Heart right ventricle (tissue), 16 donors: ENCODE results near the gene CMBL. TPM values are rescaled to one million over a fixed set of nuclear protein-coding genes. Genes with fewer than 3 reads are reported as not detected.
A peak's percentile ranks its signal among the peaks of the same experiment; 100 is the strongest.

Experiments used
- ATAC-seq, 8 donors: fragments of 200-7000 bp; cut with Tn5 transposase; one replicate each; pipeline ENCODE4 v1.9.1; 2020; ENCODE audit warnings: mild to moderate bottlenecking in 8 of 8, moderate library complexity in 8 of 8, moderate number of reproducible peaks in 1 of 8
- DNase-seq, 2 donors: peaks; one replicate each; pipeline ENCODE4 v3.0.0-alpha.2; 2020
- H3K27ac ChIP-seq, 10 donors: fragments of 200-600 bp; sonication (generic) in 2 of 10; one replicate each; pipeline versions ENCODE4 v1.5.0 to v1.8.0; 2020 to 2022; ENCODE audit warnings: mild to moderate bottlenecking in 3 of 10
- H3K27me3 ChIP-seq, 7 donors: fragments of 200-600 bp; one replicate each; pipeline ENCODE4 v1.8.0; 2021 to 2022; ENCODE audit warnings: mild to moderate bottlenecking in 2 of 7
- H3K36me3 ChIP-seq, 9 donors: fragments of 200-600 bp; sonication (generic) in 1 of 9; one replicate each; pipeline versions ENCODE4 v1.5.0 to v1.8.0; 2020 to 2022; ENCODE audit warnings: mild to moderate bottlenecking in 2 of 9
- H3K4me1 ChIP-seq, 9 donors: fragments of 200-600 bp; sonication (generic) in 1 of 9; one replicate each; pipeline versions ENCODE4 v1.5.0 to v1.8.0; 2020 to 2022; ENCODE audit warnings: mild to moderate bottlenecking in 4 of 9
- H3K4me3 ChIP-seq, 10 donors: fragments of 200-600 bp; sonication (generic) in 2 of 10; one replicate each; pipeline versions ENCODE4 v1.5.0 to v1.8.0; 2020 to 2022; ENCODE audit warnings: mild to moderate bottlenecking in 7 of 10, moderate library complexity in 2 of 10
- H3K9me3 ChIP-seq, 11 donors: fragments of 200-600 bp in 10 of 11; sonication (generic) in 2 of 11; one replicate each; pipeline versions ENCODE4 v1.5.0 to v1.8.0; 2013 to 2022; ENCODE audit warnings: mild to moderate bottlenecking in 2 of 11, control low read depth in 1 of 11, moderate library complexity in 1 of 11
- CTCF ChIP-seq, 9 donors: fragments of 200-600 bp; sonication (generic) in 2 of 9; IDR thresholded peaks; one replicate each; pipeline versions ENCODE4 v1.5.0 to v1.8.0; 2021 to 2022; ENCODE audit warnings: antibody characterized with exemption in 9 of 9, mild to moderate bottlenecking in 5 of 9, moderate library complexity in 1 of 9
- WGBS, 2 donors: extraction: QIAGEN DNeasy Blood & Tissue Kit; methylation state at CpG; one replicate each; pipeline ENCODE4 v1.1.7; 2013; ENCODE audit warnings: inconsistent platforms in 1 of 2; 5-methylcytosine and 5-hydroxymethylcytosine counted together
- intact Hi-C, 10 donors: fragments of 100-400 bp; cut with DNase I; formaldehyde crosslinking; loops; one replicate each; pipeline versions ENCODE4 v1.11.1 to v1.14.2; 2022
- polyA plus RNA-seq, 2 donors: library from polyadenylated mRNA; stranded (reverse); fragments of 200-250 nt; gene quantifications; one replicate each; pipeline ENCODE4 v1.2.3, GENCODE V29; 2013
- total RNA-seq, 10 donors: library from RNA; stranded (reverse); fragmentation: NEBNext Ultra II Directional in 3 of 10; extraction: Animal tissue kit (Norgen Biotek cat#: 25700) in 3 of 10; gene quantifications; one replicate each; pipeline versions ENCODE4 v1.2.1 to v1.2.4, GENCODE V29; 2021 to 2023
- donor health status: Arrhythmogenic right ventricular cardiomyopathy.
- donor health status: ischemic (EF 13 %, LVEDD 7.1; RV severe dilation, severe dysfunction).
- donor health status: healthy with polysubstance abuse.
- donor health status: DM: no; HTN: yes; CAD: no.
- donor health status: DM: no; HTN: no; CAD: no.
- donor health status: ischemic (EF 25% LVEDD 6.9; RV normal size, moderate dysfunction).
- donor health status: ischemic (EF 25% LVEDD 5.7; RV mildly dilated, moderate dysfunction).
- donor health status: healthy.
- donor health status: DM: yes; HTN: yes; CAD: no.
- donor health status: Ischemic cardiomyopathy.
- donor health status: ischemic (EF 35%, LVEDD 5.7; RV mildly dilated, moderate dysfunction).
- donor health status: nonischemic (EF 11% LVEDD 7.7; RV severe dilation, severe dysfunction).
- donor health status: DM: yes; HTN: yes; CAD: no.
- donor health status: PGD.
- donor health status: ischemic (EF 29% LVEDD 5.4; RV normal size, mild dysfunction).
- donor health status: nonischemic (EF 23%, LVEDD 6.1; RV moderate dilation, normal function).

The CMBL gene
- total and polyA plus RNA-seq, 12 donors: 12.0 to 53.4 (median 40.7) TPM

DNA sequence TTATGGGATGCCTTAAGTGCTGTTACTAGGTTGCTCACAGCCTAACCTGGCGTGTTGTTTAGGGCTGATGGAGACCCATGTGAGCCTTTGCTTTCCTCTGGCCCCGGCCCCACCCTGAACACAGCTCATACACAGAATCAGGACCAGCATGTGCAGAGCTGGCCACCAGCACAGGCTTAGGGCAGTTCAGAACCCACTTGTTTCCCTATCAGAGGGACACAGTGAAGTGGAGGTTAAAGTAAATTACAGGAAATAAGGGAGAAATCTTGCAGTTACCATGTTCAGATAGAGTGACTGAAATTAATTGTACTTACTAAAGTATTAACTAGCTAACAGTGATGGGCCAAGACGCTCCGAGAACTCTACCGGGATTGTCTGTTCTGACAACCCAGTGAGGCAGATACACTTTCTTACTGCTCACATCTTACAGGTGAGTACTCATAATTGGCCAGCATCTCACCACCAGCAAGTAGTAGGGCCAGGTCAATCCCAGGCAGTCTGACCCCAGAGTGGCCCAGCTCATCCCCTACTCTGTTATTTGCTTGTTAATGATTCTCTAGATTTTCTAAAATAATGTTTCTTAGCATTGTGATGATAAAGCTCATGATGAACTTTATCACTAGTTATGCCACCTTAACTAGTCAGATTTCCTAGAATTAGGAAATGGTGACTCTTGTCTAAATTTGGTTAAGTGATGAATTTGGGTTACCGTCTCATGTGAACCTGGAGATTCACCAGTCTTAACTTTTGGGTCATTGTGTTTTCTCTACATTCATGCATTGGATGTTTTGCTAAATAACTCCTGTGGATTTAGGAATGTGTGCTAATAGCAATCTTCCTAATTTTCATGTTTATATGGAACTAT is 42.2 kb downstream of the CMBL start:
- H3K27ac ChIP-seq: no peak overlapping the region
- no peak for TF ChIP-seq CTCF (IDR thresholded peaks at IDR 0.05)
- intact Hi-C loops: no loop called here
- peak in 2 of 8 donors; percentile 18 for ATAC-seq
- DNase-seq: no peak
- no peak overlapping the region for H3K4me3 ChIP-seq
- H3K9me3 ChIP-seq: no peaks in the 10 kb centered on the region
- 63 to 72% methylated on average over 6 of the region's 6 CpGs for WGBS, 2 donors
- H3K27me3 ChIP-seq: no peaks in the 10 kb centered on the region
- H3K4me1 ChIP-seq: peaks cover 0 to 6% (median 0%) of the 10 kb centered on the region in 9 donors
- H3K36me3 ChIP-seq: peaks cover 0 to 63% (median 48%) of the 10 kb centered on the region in 9 donors

DNA sequence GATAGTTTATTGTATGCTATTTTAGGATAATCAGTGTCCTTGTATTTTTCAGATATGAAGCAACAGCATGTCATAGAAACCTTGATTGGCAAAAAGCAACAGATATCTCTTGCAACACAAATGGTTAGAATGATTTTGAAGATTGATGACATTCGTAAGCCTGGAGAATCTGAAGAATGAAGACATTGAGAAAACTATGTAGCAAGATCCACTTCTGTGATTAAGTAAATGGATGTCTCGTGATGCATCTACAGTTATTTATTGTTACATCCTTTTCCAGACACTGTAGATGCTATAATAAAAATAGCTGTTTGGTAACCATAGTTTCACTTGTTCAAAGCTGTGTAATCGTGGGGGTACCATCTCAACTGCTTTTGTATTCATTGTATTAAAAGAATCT is 43.1 kb downstream of the CMBL start:
- Histone ChIP-seq H3K4me1 (peaks cover 0 to 6% (median 0%) of the 10 kb centered on the region in 9 donors), H3K27ac (no peak overlapping the region), H3K36me3 (peaks cover 0 to 72% (median 55%) of the 10 kb centered on the region in 9 donors), H3K4me3 (no peak overlapping the region), H3K27me3 (no peaks in the 10 kb centered on the region), H3K9me3 (no peaks in the 10 kb centered on the region)
- no peak for TF ChIP-seq CTCF (IDR thresholded peaks at IDR 0.05)
- DNase-seq: no peak
- 76 to 80% methylated on average over 3 of the region's 3 CpGs for WGBS, 2 donors
- intact Hi-C loops: no loop called here
- no peak for ATAC-seq

DNA sequence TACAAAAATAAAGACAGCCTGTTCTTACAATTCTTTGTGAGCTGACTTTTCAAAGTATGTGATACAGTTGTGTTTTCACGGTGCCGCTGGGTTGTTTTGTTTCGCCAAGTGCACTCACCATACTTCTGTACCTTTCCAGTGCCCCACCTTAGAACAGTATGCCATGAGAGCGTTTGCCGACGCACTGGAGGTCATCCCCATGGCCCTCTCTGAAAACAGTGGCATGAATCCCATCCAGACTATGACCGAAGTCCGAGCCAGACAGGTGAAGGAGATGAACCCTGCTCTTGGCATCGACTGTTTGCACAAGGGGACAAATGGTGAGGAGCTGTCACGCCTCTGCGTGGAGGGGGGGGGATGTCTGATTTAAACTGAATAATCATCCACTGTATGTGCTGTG is 44.7 kb downstream of the CMBL start:
- Histone ChIP-seq H3K27ac (no peak overlapping the region), H3K27me3 (no peaks in the 10 kb centered on the region), H3K4me1 (peaks cover 0 to 6% (median 0%) of the 10 kb centered on the region in 9 donors), H3K4me3 (no peak overlapping the region), H3K9me3 (no peaks in the 10 kb centered on the region), H3K36me3 (peaks cover 0 to 88% (median 71%) of the 10 kb centered on the region in 9 donors)
- 95 to 96% methylated on average over 11 of the region's 11 CpGs for WGBS, 2 donors
- ATAC-seq: no peak
- no peak for TF ChIP-seq CTCF (IDR thresholded peaks at IDR 0.05)
- DNase-seq: no peak
- intact Hi-C loops: no loop called here

GRCh38 chr5:10262121-10262774 is 45.5 kb downstream of the CMBL start:
- H3K27ac ChIP-seq: no peak overlapping the region
- ATAC-seq: no peak
- no peak overlapping the region for H3K4me3 ChIP-seq
- no peaks in the 10 kb centered on the region for H3K27me3 ChIP-seq
- WGBS, 2 donors: 46 to 53% methylated on average over 18 of the region's 18 CpGs
- intact Hi-C loops: no loop called here
- peaks cover 0 to 3% (median 0%) of the 10 kb centered on the region in 9 donors for H3K4me1 ChIP-seq
- TF ChIP-seq CTCF (IDR thresholded peaks at IDR 0.05): no peak
- DNase-seq: no peak
- peaks cover 0 to 96% (median 78%) of the 10 kb centered on the region in 9 donors for H3K36me3 ChIP-seq
- no peaks in the 10 kb centered on the region for H3K9me3 ChIP-seq
